OCI-LY1 (cell line): ENCODE measurements around the gene TRAPPC10.

Experiments
- H2AFZ ChIP-seq: fragments of 200-600 bp; sonication (generic), shearing (Covaris generic); 2 replicates; pipeline ENCODE4 v1.6.0; 2014; ENCODE audit warnings: antibody characterized with exemption, mild to moderate bottlenecking, low read length
- H3F3A ChIP-seq: fragments of 200-600 bp; sonication (generic), shearing (Covaris generic); 2 replicates; pipeline ENCODE4 v1.6.0; 2014; ENCODE audit warnings: mild to moderate bottlenecking, antibody characterized with exemption, low read length, moderate library complexity; ENCODE audit not compliant: insufficient read depth
- H3K27ac ChIP-seq: fragments of 200-600 bp; sonication (generic); 2 replicates; pipeline ENCODE4 v1.5.1; 2014; ENCODE audit warnings: low read length, mixed run types, mild to moderate bottlenecking, low read depth; ENCODE audit not compliant: poor library complexity, severe bottlenecking
- H3K27me3 ChIP-seq: fragments of 200-600 bp; sonication (generic); 2 replicates; pipeline ENCODE4 v1.6.0; 2014; ENCODE audit warnings: antibody characterized with exemption, mild to moderate bottlenecking, low read length, moderate library complexity; ENCODE audit not compliant: insufficient read depth
- H3K36me3 ChIP-seq: fragments of 200-600 bp; sonication (generic); 2 replicates; pipeline ENCODE4 v1.6.1; 2014; ENCODE audit warnings: mild to moderate bottlenecking, antibody characterized with exemption, low read length, moderate library complexity, mixed read lengths; ENCODE audit not compliant: insufficient read depth
- H3K4me1 ChIP-seq: fragments of 200-600 bp; sonication (generic); 2 replicates; pipeline ENCODE4 v1.5.1; 2014; ENCODE audit warnings: mild to moderate bottlenecking, low read length, moderate library complexity; ENCODE audit not compliant: insufficient read depth, severe bottlenecking
- H3K4me2 ChIP-seq: fragments of 200-600 bp; sonication (generic), shearing (Covaris generic); 2 replicates; pipeline ENCODE4 v1.6.1; 2014; ENCODE audit warnings: low read length
- H3K4me3 ChIP-seq: fragments of 200-600 bp; sonication (generic); 2 replicates; pipeline ENCODE4 v1.5.1; 2014; ENCODE audit warnings: low read length, low read depth, mild to moderate bottlenecking, mixed read lengths; ENCODE audit not compliant: poor library complexity, severe bottlenecking
- H3K79me2 ChIP-seq: fragments of 200-600 bp; shearing (Covaris generic); 2 replicates; pipeline ENCODE4 v1.6.1; 2016; ENCODE audit warnings: mixed run types, low read length, mixed read lengths; ENCODE audit not compliant: insufficient read depth
- H3K9ac ChIP-seq: fragments of 200-600 bp; sonication (generic), shearing (Covaris generic); 2 replicates; pipeline ENCODE4 v1.6.1; 2014; ENCODE audit warnings: mild to moderate bottlenecking, low read length, mixed read lengths
- H3K9me2 ChIP-seq: fragments of 200-600 bp; sonication (generic), shearing (Covaris generic); 2 replicates; pipeline ENCODE4 v1.6.1; 2014; ENCODE audit warnings: low read depth, mild to moderate bottlenecking, low read length, mixed read lengths
- H3K9me3 ChIP-seq: fragments of 200-600 bp; shearing (Covaris generic); 2 replicates; pipeline ENCODE4 v1.6.1; 2014; ENCODE audit warnings: low read length, mixed read lengths
- H4K20me1 ChIP-seq: fragments of 200-600 bp; sonication (generic), shearing (Covaris generic); 2 replicates; pipeline ENCODE4 v1.6.0; 2016; ENCODE audit warnings: mild to moderate bottlenecking, low read length; ENCODE audit not compliant: insufficient read depth
- CTCF ChIP-seq: fragments of 200-600 bp; sonication (generic), shearing (Covaris generic); IDR thresholded peaks from 2 replicates; pipeline ENCODE4 v1.5.1; 2017; ENCODE audit warnings: mild to moderate bottlenecking, antibody characterized with exemption, low read length, moderate library complexity, mixed read lengths
- EZH2 ChIP-seq: fragments of 200-600 bp; sonication (generic), shearing (Covaris generic); IDR thresholded peaks from 2 replicates; pipeline ENCODE4 v1.8.0; 2017; ENCODE audit warnings: borderline replicate concordance, mixed run types, mild to moderate bottlenecking, antibody characterized with exemption, low read length, moderate library complexity, mixed read lengths

The TRAPPC10 gene

GRCh38 chr21:44011123-44011522 lies 986 bp upstream of the TRAPPC10 start:
- no peaks in the 10 kb centered on the region for H4K20me1 ChIP-seq
- H3K27me3 ChIP-seq: no peaks in the 10 kb centered on the region
- no peaks in the 10 kb centered on the region for H3F3A ChIP-seq
- H3K4me1 ChIP-seq: peaks cover 37% of the 10 kb centered on the region
- H3K27ac ChIP-seq: no peak overlapping the region
- H2AFZ ChIP-seq: no peak overlapping the region
- no peaks in the 10 kb centered on the region for H3K36me3 ChIP-seq
- peak overlapping the region; percentile 72 for H3K4me2 ChIP-seq
- no peaks in the 10 kb centered on the region for H3K9me3 ChIP-seq
- no peak for TF ChIP-seq CTCF
- TF ChIP-seq EZH2: no peak
- peak overlapping the region; percentile 82 for H3K4me3 ChIP-seq
- H3K79me2 ChIP-seq: peaks cover 32% of the 10 kb centered on the region
- H3K9ac ChIP-seq: peak overlapping the region; percentile 84
- H3K9me2 ChIP-seq: no peaks in the 10 kb centered on the region

GRCh38 chr21:44012474-44013379 lies 618 bp downstream of the TRAPPC10 start:
- peak overlapping the region; percentile 85 for H3K4me2 ChIP-seq
- H3K4me3 ChIP-seq: peak overlapping the region; percentile 82
- H3K9ac ChIP-seq: peak overlapping the region; percentile 89
- H3K9me2 ChIP-seq: no peaks in the 10 kb centered on the region
- H3K36me3 ChIP-seq: no peaks in the 10 kb centered on the region
- H2AFZ ChIP-seq: no peak overlapping the region
- H3K9me3 ChIP-seq: no peaks in the 10 kb centered on the region
- H3K27ac ChIP-seq: peak overlapping the region; percentile 78
- peaks cover 47% of the 10 kb centered on the region for H3K79me2 ChIP-seq
- H3K4me1 ChIP-seq: peaks cover 52% of the 10 kb centered on the region
- H3K27me3 ChIP-seq: no peaks in the 10 kb centered on the region
- TF ChIP-seq EZH2: no peak
- TF ChIP-seq CTCF: peak; percentile 52
- no peaks in the 10 kb centered on the region for H3F3A ChIP-seq
- H4K20me1 ChIP-seq: no peaks in the 10 kb centered on the region

- Histone ChIP-seq H3K27ac (peak overlapping the region; percentile 78), H2AFZ (no peak overlapping the region), H3K9me3 (no peaks in the 10 kb centered on the region), H3K4me3 (peak overlapping the region; percentile 82), H3K9ac (peak overlapping the region; percentile 89), H3F3A (no peaks in the 10 kb centered on the region), H3K36me3 (no peaks in the 10 kb centered on the region), H3K79me2 (peaks cover 52% of the 10 kb centered on the region), H3K9me2 (no peaks in the 10 kb centered on the region), H3K4me2 (peak overlapping the region; percentile 85), H3K27me3 (no peaks in the 10 kb centered on the region), H4K20me1 (no peaks in the 10 kb centered on the region), H3K4me1 (peaks cover 58% of the 10 kb centered on the region)
- TF ChIP-seq EZH2: no peak
- no peak for TF ChIP-seq CTCF
Measured at GRCh38 chr21:44013380-44014088, 1.4 kb downstream of the TRAPPC10 start.
